ENCODE measurements around the gene RASSF5. TPM values are rescaled to one million over a fixed set of nuclear protein-coding genes. Genes with fewer than 3 reads are reported as not detected.

RASSF5 gene
- total and polyA plus RNA-seq, 2 donors (not counting 1 experiment from before 2014, with no cell fraction given) = 69.7 to 146 TPM

DNA sequence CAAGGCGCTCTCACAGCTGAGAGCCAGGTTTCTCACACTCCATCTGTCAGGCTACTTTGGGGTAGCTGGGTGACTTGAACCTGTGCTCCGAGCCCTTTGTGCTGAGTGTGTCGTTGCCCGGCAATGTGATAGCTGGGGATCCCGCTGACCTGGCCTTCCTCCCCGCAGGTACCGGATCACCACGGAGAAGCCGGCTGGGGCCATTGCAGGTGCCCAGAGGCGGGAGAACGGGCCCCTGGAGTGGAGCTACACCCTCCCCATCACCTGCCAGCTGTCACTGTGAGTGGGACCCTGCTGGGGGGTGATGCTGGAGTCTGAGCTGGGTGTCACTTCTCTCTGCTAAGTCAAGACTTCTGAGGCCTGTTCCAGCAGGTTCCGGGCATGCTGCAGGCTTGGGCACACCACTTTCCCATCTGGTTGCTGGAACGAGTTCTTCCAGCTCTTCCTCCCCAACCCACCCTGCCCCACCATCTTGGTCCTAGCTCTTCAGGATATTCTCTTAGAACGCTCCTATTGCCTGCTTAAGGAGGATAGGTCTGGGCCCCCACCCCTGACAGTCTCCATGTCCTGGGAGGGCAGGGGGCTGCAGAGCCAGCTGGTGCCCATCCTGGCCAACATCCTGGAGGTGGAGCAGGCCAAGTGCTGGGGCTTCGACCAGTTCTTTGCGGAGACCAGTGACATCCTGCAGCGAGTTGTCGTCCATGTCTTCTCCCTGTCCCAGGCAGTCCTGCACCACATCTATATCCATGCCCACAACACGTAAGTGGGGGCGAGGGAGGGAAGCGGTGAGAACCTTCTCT, 29.6 kb upstream of the RASSF5 start:
- ATAC-seq (ENCODE audit: low read depth) (no peak), DNase-seq (no peak)
- peaks cover 10% of the 10 kb centered on the region for H3K4me1 Mint-ChIP-seq
- no peaks in the 10 kb centered on the region for H3K27me3 Mint-ChIP-seq
- TF ChIP-seq, protein P1, sequence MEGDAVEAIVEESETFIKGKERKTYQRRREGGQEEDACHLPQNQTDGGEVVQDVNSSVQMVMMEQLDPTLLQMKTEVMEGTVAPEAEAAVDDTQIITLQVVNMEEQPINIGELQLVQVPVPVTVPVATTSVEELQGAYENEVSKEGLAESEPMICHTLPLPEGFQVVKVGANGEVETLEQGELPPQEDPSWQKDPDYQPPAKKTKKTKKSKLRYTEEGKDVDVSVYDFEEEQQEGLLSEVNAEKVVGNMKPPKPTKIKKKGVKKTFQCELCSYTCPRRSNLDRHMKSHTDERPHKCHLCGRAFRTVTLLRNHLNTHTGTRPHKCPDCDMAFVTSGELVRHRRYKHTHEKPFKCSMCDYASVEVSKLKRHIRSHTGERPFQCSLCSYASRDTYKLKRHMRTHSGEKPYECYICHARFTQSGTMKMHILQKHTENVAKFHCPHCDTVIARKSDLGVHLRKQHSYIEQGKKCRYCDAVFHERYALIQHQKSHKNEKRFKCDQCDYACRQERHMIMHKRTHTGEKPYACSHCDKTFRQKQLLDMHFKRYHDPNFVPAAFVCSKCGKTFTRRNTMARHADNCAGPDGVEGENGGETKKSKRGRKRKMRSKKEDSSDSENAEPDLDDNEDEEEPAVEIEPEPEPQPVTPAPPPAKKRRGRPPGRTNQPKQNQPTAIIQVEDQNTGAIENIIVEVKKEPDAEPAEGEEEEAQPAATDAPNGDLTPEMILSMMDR (IDR thresholded peaks at IDR 0.05) = no peak
- no peak for TF ChIP-seq EZH2 (IDR thresholded peaks at IDR 0.05; ENCODE audit: borderline replicate concordance, insufficient read depth, low read depth, low read length, poor library complexity, severe bottlenecking)
- Histone ChIP-seq H3K27ac (ENCODE audit: low read length in 2 of 2) (no peak overlapping the region), H3K79me2 (ENCODE audit: control insufficient read depth, insufficient read depth, low read length) (peaks cover 3% of the 10 kb centered on the region), H2AFZ (ENCODE audit: insufficient read depth, low read depth, low read length, poor library complexity, severe bottlenecking) (no peak overlapping the region), H4K20me1 (ENCODE audit: control insufficient read depth, insufficient read depth, low read length, poor library complexity, severe bottlenecking) (peaks cover 13% of the 10 kb centered on the region), H3K4me2 (replicated peaks; ENCODE audit: low read depth, low read length, poor library complexity, severe bottlenecking) (no peak overlapping the region), H3K4me1 (ENCODE audit: control insufficient read depth in 2 of 2, insufficient read depth in 2 of 2, low read length in 2 of 2) (peaks cover 0 to 3% of the 10 kb centered on the region in 2 donors), H3K27me3 (replicated peaks in 1 of 4; ENCODE audit: control extremely low read depth in 1 of 4, control insufficient read depth in 3 of 4, insufficient read depth in 4 of 4, low read length in 3 of 4) (no peaks in the 10 kb centered on the region), H3K36me3 (replicated peaks in 1 of 2; ENCODE audit: control extremely low read depth in 1 of 2, control insufficient read depth in 1 of 2, extremely low read depth in 1 of 2, insufficient read depth in 2 of 2, low read length in 1 of 2) (peaks cover 0 to 77% of the 10 kb centered on the region in 2 experiments), H3K9me3 (ENCODE audit: control extremely low read depth in 1 of 3, control insufficient read depth in 2 of 3, insufficient read depth in 1 of 3, low read length in 2 of 3) (no peaks in the 10 kb centered on the region), H3K4me3 (ENCODE audit: control extremely low read depth in 1 of 5, extremely low read depth in 1 of 5, insufficient read depth in 1 of 5, low read depth in 2 of 5, low read length in 4 of 5) (no peak overlapping the region), H3K9ac (ENCODE audit: low read length) (no peak overlapping the region)
- POLR2A ChIA-PET = interaction anchor here (0.6 kb wide), 1 partner anchor 150 kb away, joined by 3 read pairs; no protein-coding TSS in a partner anchor
- WGBS (ENCODE audit: insufficient coverage) = 91% methylated on average over 17 of the region's 21 CpGs
- intact Hi-C loops (cut with micrococcal nuclease) = loop anchor here (10.0 kb wide), 2 partner anchors 327 to 437 kb away; no protein-coding TSS in a partner anchor
- H3K9me3 Mint-ChIP-seq (ENCODE audit: insufficient read depth) = no peaks in the 10 kb centered on the region
- no peak overlapping the region for H3K4me3 Mint-ChIP-seq
- CTCF ChIA-PET = interaction anchor here (1.1 to 6.7 kb wide), 13 partner anchors 7 to 504 kb away, joined by 3 to 79 read pairs (median 11); partner anchors contain the start of gene IKBKE
- H3K27ac Mint-ChIP-seq = no peak overlapping the region

- Histone ChIP-seq H4K20me1 (ENCODE audit: control insufficient read depth, insufficient read depth, low read length, poor library complexity, severe bottlenecking) (peaks cover 13% of the 10 kb centered on the region), H3K27me3 (replicated peaks in 1 of 4; ENCODE audit: control extremely low read depth in 1 of 4, control insufficient read depth in 3 of 4, insufficient read depth in 4 of 4, low read length in 3 of 4) (no peaks in the 10 kb centered on the region), H3K79me2 (ENCODE audit: control insufficient read depth, insufficient read depth, low read length) (peaks cover 3% of the 10 kb centered on the region), H3K4me1 (ENCODE audit: control insufficient read depth in 2 of 2, insufficient read depth in 2 of 2, low read length in 2 of 2) (no peaks in the 10 kb centered on the region), H3K4me2 (replicated peaks; ENCODE audit: low read depth, low read length, poor library complexity, severe bottlenecking) (no peak overlapping the region), H3K36me3 (replicated peaks in 1 of 2; ENCODE audit: control extremely low read depth in 1 of 2, control insufficient read depth in 1 of 2, extremely low read depth in 1 of 2, insufficient read depth in 2 of 2, low read length in 1 of 2) (peaks cover 0 to 76% of the 10 kb centered on the region in 2 experiments), H2AFZ (ENCODE audit: insufficient read depth, low read depth, low read length, poor library complexity, severe bottlenecking) (no peak overlapping the region), H3K4me3 (ENCODE audit: control extremely low read depth in 1 of 5, extremely low read depth in 1 of 5, insufficient read depth in 1 of 5, low read depth in 2 of 5, low read length in 4 of 5) (no peak overlapping the region), H3K9ac (ENCODE audit: low read length) (no peak overlapping the region), H3K9me3 (ENCODE audit: control extremely low read depth in 1 of 3, control insufficient read depth in 2 of 3, insufficient read depth in 1 of 3, low read length in 2 of 3) (no peaks in the 10 kb centered on the region), H3K27ac (ENCODE audit: low read length in 2 of 2) (no peak overlapping the region)
- no peak for DNase-seq
- intact Hi-C loops (cut with micrococcal nuclease) = loop anchor here (1.0 to 10.0 kb wide), 6 partner anchors 16 to 436 kb away; partner anchors contain the start of gene DYRK3
- ChIA-PET CTCF (interaction anchor here (0.7 to 6.7 kb wide), 29 partner anchors 8 to 505 kb away, joined by 3 to 79 read pairs (median 6); partner anchors contain the start of gene IKBKE), POLR2A (interaction anchor here (0.6 kb wide), 1 partner anchor 149 kb away, joined by 3 read pairs; no protein-coding TSS in a partner anchor)
- 97% methylated on average over 10 of the region's 11 CpGs for WGBS (ENCODE audit: insufficient coverage)
- no peak overlapping the region for H3K27ac Mint-ChIP-seq
- H3K4me1 Mint-ChIP-seq = peaks cover 4% of the 10 kb centered on the region
- H3K27me3 Mint-ChIP-seq = no peaks in the 10 kb centered on the region
- no peaks in the 10 kb centered on the region for H3K9me3 Mint-ChIP-seq (ENCODE audit: insufficient read depth)
- no peak overlapping the region for H3K4me3 Mint-ChIP-seq
- ATAC-seq (ENCODE audit: low read depth) = no peak
- TF ChIP-seq, protein P1 (IDR thresholded peaks at IDR 0.05) = no peak
- no peak for TF ChIP-seq EZH2 (IDR thresholded peaks at IDR 0.05; ENCODE audit: borderline replicate concordance, insufficient read depth, low read depth, low read length, poor library complexity, severe bottlenecking)
Measured at GRCh38 chr1:206478746-206479145, 28.6 kb upstream of the RASSF5 start.

Data from B cell (primary cell).